HG03280 (cell line): Measurements from ENCODE around the gene SRGN.

Source experiments
- ATAC-seq: cut with Tn5 transposase; IDR thresholded peaks from one replicate; pipeline ENCODE4 v1.9.1; 2021; ENCODE audit warnings: mild to moderate bottlenecking, moderate library complexity; ENCODE audit not compliant: unreplicated experiment

The SRGN gene

DNA sequence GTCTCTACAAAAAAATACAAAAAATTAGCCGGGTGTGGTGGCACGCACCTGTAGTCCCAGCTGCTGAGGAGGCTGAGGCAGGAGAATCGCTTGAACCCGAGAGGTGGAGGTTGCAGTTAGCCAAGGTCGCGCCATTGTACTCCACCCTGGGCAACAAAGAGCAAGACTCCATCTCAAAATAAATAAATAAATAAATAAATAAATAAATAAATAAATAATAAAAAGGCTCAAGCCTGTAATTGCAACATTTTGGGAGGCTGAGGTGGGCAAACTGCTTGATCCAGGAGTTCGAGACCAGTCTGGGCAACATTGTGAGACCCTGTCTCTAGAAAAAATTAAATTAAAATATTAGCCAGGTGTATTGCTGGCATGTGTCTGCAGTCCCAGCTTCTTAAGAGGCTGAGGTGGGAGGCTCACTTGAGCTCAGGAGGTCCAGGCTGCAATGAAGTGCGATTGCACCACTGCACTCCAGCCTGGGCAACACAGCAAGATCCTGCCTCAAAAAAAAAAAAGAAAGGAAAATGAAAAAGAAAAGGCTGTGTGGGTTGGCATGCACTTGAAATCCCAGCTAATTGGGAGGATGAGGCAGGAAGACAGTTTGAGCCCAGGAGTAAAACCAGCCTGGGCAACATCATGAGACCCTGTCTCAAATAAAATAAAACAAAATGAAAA lies 27.6 kb upstream of the SRGN start:
- ATAC-seq: no peak

DNA sequence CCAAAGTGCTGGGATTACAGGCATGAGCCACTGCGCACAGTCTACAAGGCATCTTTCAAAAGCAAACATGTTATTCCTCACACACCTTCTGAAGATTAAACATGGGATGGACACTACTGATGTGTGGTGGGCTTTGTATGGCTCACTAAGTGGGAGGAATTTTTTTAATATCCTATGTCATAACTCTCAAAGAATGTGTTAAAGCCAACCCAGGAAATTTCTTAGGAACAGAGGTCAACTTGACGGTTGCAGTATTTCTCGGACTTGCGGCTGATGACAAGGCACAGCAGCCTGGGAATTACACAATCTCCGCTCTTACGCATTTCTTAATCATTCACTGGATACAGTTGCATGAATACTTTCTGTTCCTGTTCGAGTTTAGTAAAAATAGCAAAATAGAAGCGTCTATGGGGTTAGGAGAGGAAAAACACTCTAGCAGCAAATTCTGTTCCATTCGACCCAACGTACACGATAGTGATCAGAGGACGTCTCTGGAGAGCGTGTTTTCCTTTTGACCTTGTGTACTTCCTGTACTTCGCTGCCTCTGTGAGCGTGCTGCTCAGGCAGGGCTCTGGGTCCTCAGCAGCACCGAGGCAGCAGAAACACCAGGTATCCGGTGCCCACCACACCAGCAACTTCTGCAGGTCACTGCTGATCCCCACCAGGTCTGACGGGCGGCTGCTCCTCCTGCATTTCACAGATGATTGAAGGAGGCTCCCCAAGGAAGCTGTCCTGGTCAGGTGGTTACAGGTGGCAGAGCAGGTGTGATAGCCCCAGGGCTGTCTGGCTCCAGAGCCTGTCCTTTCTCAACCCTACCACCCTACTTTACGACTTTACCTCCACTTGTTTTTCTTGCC lies 26.4 kb upstream of the SRGN start:
- peak; percentile 48 for ATAC-seq

DNA sequence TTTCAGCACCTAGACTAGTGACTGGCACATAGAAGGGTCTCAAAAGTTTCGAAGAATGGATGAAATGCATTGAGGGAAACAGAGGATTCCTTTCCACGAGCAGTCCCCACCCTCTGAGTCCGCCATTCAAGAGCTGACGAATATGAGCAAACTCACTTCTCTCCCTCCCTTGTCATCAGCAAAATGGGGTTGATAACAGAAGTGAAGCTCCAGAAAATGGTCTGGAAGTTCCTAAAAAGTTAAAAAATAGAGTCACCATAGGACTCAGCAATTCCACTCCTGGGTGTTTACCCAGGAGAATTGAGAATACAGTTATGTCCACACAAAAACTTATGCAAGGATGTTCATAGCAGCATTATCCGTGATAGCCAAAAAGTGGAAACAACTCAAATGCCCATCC lies 25.0 kb upstream of the SRGN start:
- ATAC-seq: no peak

DNA sequence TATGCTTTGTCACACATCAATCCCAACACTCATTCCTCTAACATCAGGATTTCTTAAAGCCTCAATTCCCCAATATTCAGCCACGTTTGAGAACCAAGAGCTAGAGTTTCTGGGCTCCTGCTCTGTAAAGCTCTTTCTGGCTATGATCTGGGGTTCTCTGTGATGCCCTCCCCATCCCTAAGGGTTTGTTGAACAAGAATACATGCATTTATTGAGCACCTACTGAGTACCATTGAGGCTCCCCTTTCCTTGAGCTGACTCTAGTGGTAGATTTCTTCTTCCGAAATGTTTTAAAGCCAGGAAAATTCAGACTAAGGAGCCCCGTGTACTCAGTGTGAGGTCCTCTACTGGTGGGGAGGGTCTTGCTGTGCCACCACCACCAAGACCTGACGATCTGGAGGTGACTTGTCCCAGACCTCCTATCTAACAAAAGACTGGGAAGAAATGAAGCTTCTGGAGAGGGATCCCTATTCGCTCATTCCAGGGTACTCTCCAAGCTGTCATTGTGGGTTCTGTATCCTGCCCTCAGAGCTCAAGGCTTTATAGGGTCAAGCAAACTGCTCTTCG lies 23.1 kb upstream of the SRGN start:
- ATAC-seq: no peak

DNA sequence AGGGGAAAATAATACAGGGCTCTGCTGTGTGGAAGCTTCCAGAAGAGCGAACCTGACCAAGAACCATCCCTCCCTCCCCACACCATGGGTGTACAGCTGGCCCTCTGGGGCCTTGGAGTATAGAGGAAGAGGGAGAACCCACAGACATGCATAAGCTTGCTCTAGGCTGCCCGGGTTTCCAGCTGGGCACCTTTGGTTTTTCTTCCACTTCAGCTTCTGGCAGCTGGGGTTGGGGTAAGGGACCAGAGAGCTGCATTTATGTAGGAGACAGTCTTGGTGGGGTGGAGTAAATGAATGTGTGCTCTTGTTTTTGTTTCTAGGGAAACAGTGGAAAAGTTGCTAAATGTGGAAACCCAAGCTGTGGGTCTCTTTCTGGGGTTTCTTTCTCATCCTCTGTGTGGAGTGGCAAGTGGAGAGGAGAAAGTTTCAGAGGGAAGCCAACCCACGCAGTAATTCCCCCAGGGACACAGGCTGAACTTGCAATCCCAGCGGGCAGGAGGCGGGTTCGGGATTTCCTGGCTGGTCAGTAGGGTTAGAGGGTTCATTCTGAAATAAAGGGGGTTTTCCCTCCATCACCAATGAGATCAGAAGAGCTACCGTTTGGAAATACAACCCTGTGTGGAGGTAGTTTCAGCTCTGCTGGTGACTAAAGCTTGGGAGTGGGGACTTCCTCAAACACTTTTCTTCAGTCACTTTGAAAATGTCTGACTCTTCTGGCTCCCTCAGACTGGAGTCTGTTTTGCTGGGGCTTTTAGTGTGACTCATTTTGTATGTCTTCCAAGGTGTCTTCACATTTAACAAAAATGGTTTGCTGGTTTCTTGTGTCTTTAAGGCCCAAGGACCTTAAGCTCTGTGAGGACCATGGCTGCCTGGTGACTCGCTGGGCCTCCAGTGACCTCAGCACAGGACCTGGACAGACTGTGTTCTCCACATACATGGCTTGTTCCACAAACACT lies 22.2 kb upstream of the SRGN start:
- peak; percentile 43 for ATAC-seq

DNA sequence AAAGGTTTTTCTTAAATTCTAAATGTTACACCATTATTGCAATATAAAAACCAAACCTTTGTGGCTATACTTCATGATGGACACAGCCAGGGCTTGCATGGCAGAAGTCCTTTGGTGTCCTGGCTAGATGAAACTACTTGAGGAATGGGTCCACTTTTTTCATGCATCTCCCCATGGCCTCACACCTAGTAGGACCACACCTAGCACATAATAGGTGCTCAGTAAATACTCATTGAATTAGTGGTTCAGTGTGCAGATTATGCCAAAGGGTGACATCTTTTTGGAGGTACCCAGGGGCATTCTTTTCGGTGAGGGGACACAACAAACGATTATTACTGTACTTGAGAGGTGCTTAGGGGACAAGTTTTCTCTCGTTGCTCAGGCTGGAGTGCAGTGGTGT lies 20.7 kb upstream of the SRGN start:
- ATAC-seq: no peak

DNA sequence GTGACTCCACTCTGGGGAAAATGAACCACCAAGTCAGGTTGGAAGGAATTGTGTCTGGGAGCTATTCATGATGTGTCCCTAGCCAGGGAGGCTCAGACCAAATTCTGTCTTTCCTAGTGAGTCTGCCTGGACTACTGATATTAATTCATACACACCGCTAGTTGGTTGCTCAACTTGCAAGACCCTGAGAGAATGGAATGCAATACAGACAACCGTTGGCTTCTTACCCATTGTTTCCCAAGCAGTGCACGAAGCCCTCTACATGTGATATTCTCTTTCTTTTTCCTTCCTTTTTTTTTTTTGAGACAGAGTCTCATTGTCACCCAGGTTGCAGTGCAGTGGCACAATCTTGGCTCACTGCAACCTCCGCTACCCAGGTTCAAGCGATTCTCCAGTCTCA lies 19.4 kb upstream of the SRGN start:
- ATAC-seq: no peak

DNA sequence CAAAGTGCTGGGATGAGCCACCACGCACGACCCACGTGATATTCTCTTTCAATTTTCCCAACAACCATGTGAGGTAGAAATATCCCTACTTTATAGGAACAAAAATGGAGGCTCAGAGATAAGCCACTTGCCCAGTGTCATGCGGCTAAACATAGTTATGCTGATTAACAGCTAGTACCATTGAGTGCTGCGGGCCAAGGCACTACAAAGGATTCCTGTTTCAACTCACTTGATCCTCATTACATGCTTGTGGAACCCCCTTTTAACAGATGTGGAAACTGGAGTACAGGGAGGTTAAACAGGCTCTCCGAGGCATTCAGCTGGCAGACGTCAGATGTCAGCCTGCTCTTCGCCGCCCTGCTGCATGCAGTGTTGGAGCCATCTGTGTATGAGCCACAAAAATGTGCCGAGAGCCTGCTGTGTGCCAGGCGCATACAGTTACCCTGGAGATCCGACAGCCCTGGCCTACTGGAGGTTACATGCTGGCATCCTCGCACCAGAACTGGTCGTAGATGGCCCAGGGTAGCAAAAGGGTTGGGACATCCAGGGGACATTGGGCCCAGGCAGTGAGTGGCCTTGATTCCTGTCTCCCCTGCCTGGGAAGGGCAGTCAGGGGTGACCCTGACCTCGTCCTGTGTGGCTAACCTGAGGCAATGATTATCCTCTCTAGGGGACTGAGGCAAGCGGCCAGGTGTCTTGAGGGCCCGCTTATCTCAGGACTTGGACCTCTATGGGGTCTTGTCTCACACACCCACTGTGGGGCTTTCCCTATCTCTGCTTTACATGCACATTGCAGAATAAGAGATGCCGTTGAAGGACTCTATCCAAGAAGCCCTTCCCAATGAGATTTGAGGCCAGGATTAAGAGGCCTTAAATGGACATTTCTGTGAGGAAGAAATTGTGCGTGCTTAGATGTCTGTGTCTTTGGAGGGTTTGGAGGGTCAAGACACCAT lies 18.5 kb upstream of the SRGN start:
- ATAC-seq: no peak

DNA sequence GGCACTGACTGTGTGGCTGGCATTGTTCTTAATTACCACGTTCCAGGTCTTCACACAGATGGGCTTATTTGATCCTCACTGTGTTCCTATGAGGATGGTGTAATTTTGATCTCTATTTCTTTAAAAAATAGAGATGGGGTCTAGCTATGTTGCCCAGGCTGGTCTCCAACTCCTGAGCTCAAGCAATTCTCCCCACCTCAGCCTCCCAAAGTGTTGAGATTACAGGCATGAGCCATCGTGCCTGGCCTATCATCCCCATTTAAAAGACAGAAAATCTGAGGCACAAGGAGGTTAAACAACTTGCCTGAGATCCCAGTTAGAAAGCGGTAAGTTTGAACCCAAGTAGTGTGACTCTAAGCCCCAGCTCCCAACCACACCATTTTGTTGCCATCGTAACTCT lies 17.0 kb upstream of the SRGN start:
- ATAC-seq: no peak

DNA sequence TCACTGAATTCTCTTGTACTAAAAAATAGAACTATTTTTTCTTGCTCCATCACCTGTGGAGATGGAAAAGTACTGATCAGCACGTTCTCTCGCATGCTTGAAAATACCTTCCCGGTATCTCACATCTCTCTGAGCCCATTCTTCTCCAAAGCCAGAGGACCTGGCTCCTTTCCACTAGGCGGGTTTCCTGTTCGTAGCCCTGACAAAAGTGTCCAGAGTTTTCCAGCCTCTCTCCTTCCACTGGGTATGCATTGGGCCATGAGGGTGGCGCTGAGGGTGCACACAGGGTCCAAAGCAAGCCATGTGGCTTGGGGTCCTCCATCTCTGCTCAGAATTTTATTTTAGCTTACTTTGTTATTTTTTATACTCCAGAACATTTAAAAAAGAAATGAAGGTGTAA lies 16.3 kb upstream of the SRGN start:
- ATAC-seq: no peak

DNA sequence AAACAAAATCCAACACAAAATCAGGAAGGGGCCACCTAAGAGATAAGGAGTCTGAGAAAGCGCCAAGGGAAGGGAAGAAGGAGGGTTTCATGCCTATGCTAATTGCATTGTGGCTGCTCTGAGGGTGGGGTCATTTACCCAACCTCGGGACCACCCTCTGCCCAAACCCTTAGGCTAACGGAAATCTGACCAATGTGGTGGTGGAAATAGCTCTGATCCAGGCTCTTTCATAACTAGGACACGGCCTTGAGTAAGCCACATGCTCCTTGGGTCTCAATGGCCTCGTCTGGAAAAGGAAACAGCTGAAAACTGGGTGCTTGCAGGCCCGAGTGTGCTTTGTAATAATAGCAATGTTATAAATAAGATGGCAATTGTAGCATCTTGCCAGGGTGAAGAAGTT lies 14.9 kb upstream of the SRGN start:
- ATAC-seq: no peak

DNA sequence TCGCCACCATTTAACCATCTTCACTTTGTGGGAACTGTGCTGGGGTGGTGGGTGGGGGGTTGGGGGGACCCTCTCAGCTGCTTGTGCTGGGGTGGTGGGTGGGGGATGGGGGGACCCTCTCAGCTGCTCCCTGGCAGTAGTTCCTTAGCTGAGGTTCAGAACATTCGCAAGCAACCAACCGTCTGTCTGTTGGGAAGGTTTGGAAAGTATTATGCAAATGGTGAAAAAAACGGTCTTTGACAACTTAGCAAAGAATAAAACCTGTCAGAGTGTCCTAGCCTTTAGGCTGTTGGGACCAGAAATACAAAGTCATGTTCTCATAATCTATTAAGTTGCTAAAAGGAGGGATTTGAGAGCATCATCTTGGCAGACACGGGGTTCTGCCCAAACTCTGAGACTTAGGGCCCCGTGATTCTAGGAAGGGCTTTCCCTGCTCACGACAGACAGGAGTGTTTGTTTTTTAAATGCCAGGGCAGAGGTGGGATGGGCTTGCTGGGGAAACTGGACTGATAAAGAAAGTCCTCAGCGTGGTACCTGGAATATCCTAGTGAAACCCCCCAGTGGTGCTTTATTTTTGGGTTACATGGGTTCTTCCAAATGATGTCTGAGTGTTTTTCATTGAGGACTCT lies 14.1 kb upstream of the SRGN start:
- ATAC-seq: no peak

DNA sequence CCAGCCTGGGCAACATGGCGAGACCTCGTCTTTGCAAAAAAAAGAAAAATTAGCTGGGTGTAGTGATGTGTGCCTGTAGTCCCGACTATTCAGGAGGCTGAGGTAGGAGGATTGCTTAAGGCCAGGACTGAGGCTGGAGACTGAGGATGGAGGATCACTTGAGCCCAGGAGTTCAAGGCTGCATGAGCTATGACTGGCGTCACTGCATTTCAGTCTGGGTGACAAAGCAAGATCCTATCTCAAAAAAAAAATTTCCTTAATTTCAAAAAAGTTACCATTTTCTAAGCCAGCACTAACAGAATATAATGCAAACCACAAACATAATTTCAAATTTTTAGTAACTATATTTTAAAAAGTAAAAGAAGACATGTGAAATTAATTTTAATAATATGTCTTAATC lies 13.4 kb upstream of the SRGN start:
- no peak for ATAC-seq

DNA sequence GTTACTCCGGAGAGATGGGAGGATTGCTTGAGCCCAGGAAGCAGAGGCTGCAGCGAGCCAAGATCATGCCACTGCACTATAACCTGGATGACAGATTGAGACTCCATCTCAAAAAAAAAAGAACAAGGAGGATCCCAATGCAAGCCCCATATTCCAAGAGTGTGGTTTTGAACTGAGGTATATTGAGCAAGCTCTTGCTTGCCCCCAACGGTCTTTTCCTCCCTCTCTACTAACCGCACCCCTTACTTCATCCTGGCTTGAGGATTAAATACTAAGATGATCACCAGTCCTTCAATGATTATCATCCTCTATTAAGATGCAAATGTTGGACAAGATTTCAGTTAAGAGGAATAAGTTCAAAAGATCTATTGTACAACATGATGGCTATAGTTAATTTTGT lies 12.5 kb upstream of the SRGN start:
- no peak for ATAC-seq

DNA sequence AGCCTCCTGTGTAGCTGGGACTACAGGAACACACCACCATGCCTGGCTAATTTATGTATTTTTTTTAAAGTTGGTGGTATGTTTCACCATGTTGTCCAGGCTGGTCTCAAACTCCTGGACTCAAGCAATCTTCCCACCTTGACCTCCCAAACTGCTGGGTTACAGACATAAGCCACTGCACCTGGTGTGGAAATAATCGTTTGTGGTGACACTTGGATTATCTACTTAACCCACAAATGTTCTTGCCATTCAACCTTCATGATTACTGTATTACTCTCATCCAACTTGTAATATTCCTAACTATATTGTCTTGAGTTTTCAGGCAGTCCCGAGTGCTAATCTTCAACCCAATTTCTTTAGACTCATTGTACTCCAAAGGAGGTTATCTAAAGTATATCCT lies 9.6 kb upstream of the SRGN start:
- ATAC-seq: no peak

DNA sequence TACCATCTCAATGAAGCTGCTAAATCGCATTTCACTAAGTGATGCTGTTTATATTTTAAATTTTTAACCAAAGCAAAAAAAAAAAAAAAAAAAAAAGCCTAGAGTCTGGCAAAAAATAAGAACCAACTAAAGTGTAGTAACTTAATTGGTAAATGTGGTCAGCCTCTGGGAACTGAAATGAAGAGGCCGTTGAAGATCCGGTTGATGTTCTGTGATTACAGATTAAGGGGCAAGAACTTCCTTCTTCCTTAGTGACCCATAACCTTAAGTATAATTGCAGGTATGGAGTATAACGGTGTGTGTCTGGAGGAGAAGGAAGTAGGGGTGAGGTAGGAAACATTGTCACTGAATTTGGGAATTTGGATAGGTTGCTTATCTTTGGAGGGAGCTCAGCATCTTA lies 7.7 kb upstream of the SRGN start:
- ATAC-seq: no peak

DNA sequence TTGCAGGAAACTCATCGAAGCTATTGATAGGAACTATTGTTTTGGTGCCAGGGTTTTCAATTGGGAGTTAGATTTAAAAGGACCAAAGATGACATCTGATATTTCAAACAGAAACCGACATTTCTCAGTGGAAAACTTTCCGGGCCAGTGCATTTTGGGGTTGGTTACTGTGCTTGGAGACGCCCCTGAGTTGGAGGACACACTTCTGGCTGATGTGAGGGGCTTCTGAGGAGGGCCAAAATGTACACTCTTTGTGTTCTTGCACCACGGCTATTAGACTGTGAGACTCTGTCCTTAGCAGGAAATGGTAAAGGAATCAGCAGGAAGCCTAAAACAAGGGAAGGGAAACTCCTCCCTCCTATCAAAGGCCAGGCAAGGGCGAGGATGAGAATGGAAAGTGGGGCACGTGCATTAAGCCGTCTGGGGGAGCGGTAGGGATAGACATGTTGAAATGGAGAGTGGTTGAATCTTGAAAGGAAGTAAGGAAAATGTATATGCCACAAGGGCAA lies 1.8 kb upstream of the SRGN start:
- no peak for ATAC-seq

DNA sequence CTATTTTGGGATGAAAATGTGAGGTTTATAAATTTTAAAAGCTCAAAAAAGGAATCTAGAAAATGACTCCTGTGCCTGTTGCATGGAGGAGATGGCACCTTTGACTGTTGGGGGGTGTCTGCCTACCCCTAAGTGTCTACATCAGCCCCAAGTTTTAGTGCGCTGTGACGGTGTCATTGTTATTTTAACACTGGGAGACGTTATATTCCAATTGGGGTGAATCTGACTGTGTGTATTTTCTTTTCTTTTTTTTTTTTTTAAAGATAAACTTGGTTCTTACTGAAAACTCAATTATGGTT lies 517 bp downstream of the SRGN start:
- ATAC-seq: no peak

DNA sequence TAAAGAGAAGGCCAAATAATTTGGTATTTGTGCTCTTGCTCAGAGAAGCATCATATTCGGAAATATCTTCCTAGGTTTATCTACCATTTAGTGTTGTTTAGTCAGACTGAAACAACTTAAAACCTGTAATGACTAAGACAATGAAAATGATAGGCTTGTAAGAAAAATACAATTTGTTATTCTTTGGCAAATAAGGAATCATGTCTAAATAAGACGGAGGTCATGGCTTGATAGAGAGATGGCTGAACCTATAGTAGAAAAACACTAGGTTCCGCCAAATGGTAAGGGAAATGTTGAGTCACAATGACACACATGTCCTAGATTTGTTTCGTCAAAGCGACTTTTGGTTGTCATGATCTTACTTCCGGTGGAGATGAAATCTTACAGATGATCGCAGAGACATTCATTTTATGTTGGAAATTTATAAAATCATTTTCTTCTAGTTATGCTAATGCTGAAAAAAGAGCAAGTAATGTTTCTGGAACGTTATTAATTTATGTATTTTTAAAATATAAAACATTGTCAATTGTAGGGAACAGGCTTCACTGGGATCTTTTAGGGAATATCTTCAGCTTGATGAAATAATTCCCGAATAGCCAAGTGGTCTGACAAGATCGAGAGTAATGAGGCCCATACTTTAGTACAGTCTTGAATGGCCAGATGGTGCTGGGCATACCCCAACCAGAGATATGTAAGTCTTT lies 1.0 kb downstream of the SRGN start:
- ATAC-seq: no peak
